HG02610 (cell line): ENCODE measurements around the gene PON3.

Source experiments
- ATAC-seq: cut with Tn5 transposase; IDR thresholded peaks from one replicate; pipeline ENCODE4 v1.9.1; 2021; ENCODE audit warnings: mild to moderate bottlenecking, moderate library complexity; ENCODE audit not compliant: unreplicated experiment

Gene PON3

DNA sequence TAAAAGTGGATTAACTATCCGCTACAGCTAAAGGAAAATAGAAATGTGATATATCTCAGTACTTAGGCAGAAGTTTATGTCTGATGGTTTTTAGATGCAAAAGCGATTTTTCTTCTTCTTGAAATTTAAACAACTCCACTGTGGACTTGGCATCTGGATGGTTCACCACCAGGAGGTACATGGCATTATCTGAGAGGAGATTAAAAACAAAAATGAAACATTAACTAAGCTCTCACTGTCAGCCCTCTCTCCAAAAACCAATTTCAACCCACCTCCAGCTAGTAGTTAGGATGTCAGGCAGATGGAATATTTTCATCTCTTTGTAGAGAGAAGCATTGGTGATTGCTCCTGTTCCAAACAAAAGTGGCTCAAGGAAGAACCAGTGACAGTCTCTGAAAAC is 84.8 kb downstream of the PON3 start:
- no peak for ATAC-seq

- ATAC-seq, result no peak
Observed at GRCh38 chr7:95309951-95310350, 86.2 kb downstream of the PON3 start.
